Measurements from ENCODE around the gene CPLX3. TPM values are rescaled to one million over a fixed set of nuclear protein-coding genes. Genes with fewer than 3 reads are reported as not detected.

CPLX3 gene
- polyA plus RNA-seq, 2 of the 4 experiments (the other 2 are of a cell fraction) = not detected

GRCh38 chr15:74825866-74826265 lies 561 bp upstream of the CPLX3 start:
- CTCF ChIA-PET = interaction anchor here (1.1 to 66.7 kb wide), 5 partner anchors 8 to 35 kb away, joined by 3 to 1908 read pairs (median 10); partner anchors contain the start of genes CSK, LMAN1L and ULK3
- POLR2A ChIA-PET = interaction anchor here (0.6 kb wide), 1 partner anchor 13 kb away, joined by 3 read pairs; no protein-coding TSS in a partner anchor
- peak in 1 of 2 experiments; percentile 11; a peak in 3 of 6 replicates for ATAC-seq

GRCh38 chr15:74826921-74827320 lies 494 bp downstream of the CPLX3 start:
- 21% methylated on average over 11 of the region's 21 CpGs for WGBS (ENCODE audit: missing lambda C conversion rate)
- peak overlapping the region; percentile 43; the same call in 2 of the 3 replicates for H3K4me2 ChIP-seq
- POLR2A ChIA-PET = no interaction called here
- CTCF ChIA-PET = interaction anchor here (0.5 to 66.7 kb wide), 5 partner anchors 10 to 447 kb away, joined by 3 to 1908 read pairs (median 3); partner anchors contain the start of genes CSK and LMAN1L
- ATAC-seq = no peak
- no peak for DNase-seq (ENCODE audit: low read depth in 1 of 2, low spot score in 1 of 2)
- FAIRE-seq = no peak
- no peak overlapping the region for H3K27ac ChIP-seq
- peaks cover 7% of the 10 kb centered on the region; the same call in 1 of the 3 replicates for H3K4me1 ChIP-seq
- H3K9me3 ChIP-seq = no peaks in the 10 kb centered on the region
- TF ChIP-seq HDAC2 (IDR thresholded peaks at IDR 0.05) (no peak), SMC3 (IDR thresholded peaks at IDR 0.05) (no peak), HES2 (IDR thresholded peaks at IDR 0.05) (no peak)
- H3K4me3 ChIP-seq = no peak overlapping the region

More at GRCh38 chr15:74825866-74826265, 561 bp upstream of the CPLX3 start:
- H3K4me2 ChIP-seq = no peak overlapping the region
- WGBS (ENCODE audit: missing lambda C conversion rate) = 33% methylated on average over 10 of the region's 10 CpGs
- H3K27ac ChIP-seq = no peak overlapping the region
- no peak overlapping the region for H3K4me3 ChIP-seq
- DNase-seq (ENCODE audit: low read depth in 1 of 2, low spot score in 1 of 2) = no peak
- H3K9me3 ChIP-seq = no peaks in the 10 kb centered on the region
- no peak for FAIRE-seq
- TF ChIP-seq CHD2 (IDR thresholded peaks at IDR 0.05; ENCODE audit: low read length, partially characterized antibody) = no peak
- no peak for TF ChIP-seq ATOH8 (CRISPR knock-in tag; IDR thresholded peaks at IDR 0.05; ENCODE audit: low read depth)
- no peak for TF ChIP-seq NPAS2 (CRISPR knock-in tag; IDR thresholded peaks at IDR 0.05; ENCODE audit: borderline replicate concordance)
- no peak for TF ChIP-seq HOXB13 (CRISPR knock-in tag; IDR thresholded peaks at IDR 0.05; ENCODE audit: low read depth)
- no peak for TF ChIP-seq MAFK (IDR thresholded peaks at IDR 0.05; ENCODE audit: partially characterized antibody)
- TF ChIP-seq POLR2AphosphoS2 (conservative IDR thresholded peaks at IDR 0.05; ENCODE audit: low read length) = no peak
- TF ChIP-seq E2F6 (IDR thresholded peaks at IDR 0.05; ENCODE audit: borderline replicate concordance, low read depth) = no peak
- no peak for TF ChIP-seq HEYL (CRISPR knock-in tag; IDR thresholded peaks at IDR 0.05)
- TF ChIP-seq CEBPB (IDR thresholded peaks at IDR 0.05) = no peak
- no peak for TF ChIP-seq EHMT2 (IDR thresholded peaks at IDR 0.05; ENCODE audit: low read depth)
- TF ChIP-seq KDM1A (IDR thresholded peaks at IDR 0.05; ENCODE audit: low read depth) = no peak
- no peak for TF ChIP-seq MAZ (IDR thresholded peaks at IDR 0.05; ENCODE audit: borderline replicate concordance, low read depth, low read length)
- TF ChIP-seq EHF (CRISPR knock-in tag; IDR thresholded peaks at IDR 0.05) = no peak
- TF ChIP-seq KDM5A (IDR thresholded peaks at IDR 0.05) = no peak
- no peak for TF ChIP-seq PBX3 (IDR thresholded peaks at IDR 0.05)
- no peak for TF ChIP-seq CHD4 (IDR thresholded peaks at IDR 0.05; ENCODE audit: borderline replicate concordance)
- no peak for TF ChIP-seq BHLHE40 (IDR thresholded peaks at IDR 0.05; ENCODE audit: low read depth, low read length)
- H3K4me1 ChIP-seq = peaks cover 7% of the 10 kb centered on the region; the same call in 1 of the 3 replicates

GRCh38 chr15:74827614-74828013 lies 1.2 kb downstream of the CPLX3 start:
- FAIRE-seq (no peak), DNase-seq (ENCODE audit: low read depth in 1 of 2, low spot score in 1 of 2) (no peak), ATAC-seq (peak in 1 of 2 experiments; percentile 14; a peak in 1 of 6 replicates)
- Histone ChIP-seq H3K4me2 (no peak overlapping the region), H3K4me3 (no peak overlapping the region), H3K4me1 (peaks cover 7% of the 10 kb centered on the region; the same call in 1 of the 3 replicates), H3K9me3 (no peaks in the 10 kb centered on the region), H3K27ac (no peak overlapping the region)
- ChIA-PET CTCF (interaction anchor here (0.6 to 66.7 kb wide), 4 partner anchors 9 to 195 kb away, joined by 3 to 1908 read pairs (median 10); partner anchors contain the start of genes CSK and LMAN1L), POLR2A (no interaction called here)
- 21% methylated on average over 5 of the region's 5 CpGs for WGBS (ENCODE audit: missing lambda C conversion rate)
- no peak for TF ChIP-seq HES2 (IDR thresholded peaks at IDR 0.05)
- no peak for TF ChIP-seq ESRRA (IDR thresholded peaks at IDR 0.05; ENCODE audit: borderline replicate concordance, low read length)
- TF ChIP-seq GATA3 (IDR thresholded peaks at IDR 0.05; ENCODE audit: borderline replicate concordance) = no peak
- TF ChIP-seq REST (IDR thresholded peaks at IDR 0.05) = no peak
- TF ChIP-seq EHMT2 (IDR thresholded peaks at IDR 0.05; ENCODE audit: low read depth) = no peak
- no peak for TF ChIP-seq EP300 (IDR thresholded peaks at IDR 0.05)
- TF ChIP-seq USF2 (IDR thresholded peaks at IDR 0.05) = no peak
- TF ChIP-seq HOXB5 (CRISPR knock-in tag; IDR thresholded peaks at IDR 0.05) = no peak
- no peak for TF ChIP-seq SMC3 (IDR thresholded peaks at IDR 0.05)
- TF ChIP-seq FOSB (CRISPR knock-in tag; IDR thresholded peaks at IDR 0.05) = no peak
- TF ChIP-seq POLR2A (IDR thresholded peaks at IDR 0.05; ENCODE audit: low read length) = no peak
